B cell (primary cell): ENCODE measurements around the gene GMPPB. TPM values are rescaled to one million over a fixed set of nuclear protein-coding genes. Genes with fewer than 3 reads are reported as not detected.

ENCODE experiments used
- ATAC-seq: fragments of 200-7000 bp; cut with Tn5 transposase; one replicate; pipeline ENCODE4 v1.10.0; 2021; ENCODE audit warnings: low read depth, mild to moderate bottlenecking, moderate number of reproducible peaks, moderate library complexity
- CTCF ChIA-PET: fragments of 350-600 bp; sonication (Branson Sonifier 250); formaldehyde crosslinking; loops from one replicate; lab custom pipeline; 2021; ENCODE audit warnings: antibody characterized with exemption, inconsistent platforms; lab: Charles Lee
- POLR2A ChIA-PET: fragments of 350-600 bp; sonication (Branson Sonifier 250); formaldehyde crosslinking; loops from one replicate; lab custom pipeline; 2021; ENCODE audit warnings: antibody characterized with exemption; lab: Charles Lee
- DNase-seq: peaks from one replicate; pipeline ENCODE4 v3.0.0; 2013
- H2AFZ ChIP-seq: 2 replicates; pipeline ENCODE4 v1.6.1; 2012; ENCODE audit warnings: mild to moderate bottlenecking, low read depth, low read length; ENCODE audit not compliant: insufficient read depth, poor library complexity, severe bottlenecking
- H3K27ac ChIP-seq, 2 donors: 1 replicate in 1 of 2; 2 replicates in 1 of 2; pipeline ENCODE4 v1.5.1; 2012 to 2013; ENCODE audit warnings: low read length in 2 of 2, mild to moderate bottlenecking in 2 of 2, moderate library complexity in 1 of 2
- H3K27me3 ChIP-seq, 4 experiments: fragments of 200-600 bp in 1 of 4; sonication (generic) in 1 of 4; replicated peaks in 1 of 4; 1 replicate in 2 of 4; 2 replicates in 2 of 4; pipeline versions ENCODE4 v1.6.1 to v1.7.0; 2013 to 2016; ENCODE audit warnings: low read length in 3 of 4, mild to moderate bottlenecking in 2 of 4, mixed read lengths in 1 of 4, moderate library complexity in 1 of 4; ENCODE audit not compliant: insufficient read depth in 4 of 4, control insufficient read depth in 3 of 4; ENCODE audit errors: control extremely low read depth in 1 of 4
- H3K36me3 ChIP-seq, 2 experiments: replicated peaks in 1 of 2; 1 replicate in 1 of 2; 2 replicates in 1 of 2; pipeline versions ENCODE4 v1.6.1 to v1.7.1; 2013; ENCODE audit warnings: low read length in 1 of 2; ENCODE audit not compliant: insufficient read depth in 2 of 2, control insufficient read depth in 1 of 2; ENCODE audit errors: control extremely low read depth in 1 of 2, extremely low read depth in 1 of 2
- H3K4me1 ChIP-seq, 2 donors: fragments of 200-600 bp in 1 of 2; sonication (generic) in 1 of 2; 1 replicate in 1 of 2; 2 replicates in 1 of 2; pipeline versions ENCODE4 v1.5.1 to v1.6.1; 2013 to 2017; ENCODE audit warnings: low read length in 2 of 2; ENCODE audit not compliant: control insufficient read depth in 2 of 2, insufficient read depth in 2 of 2
- H3K4me2 ChIP-seq: replicated peaks from 2 replicates; pipeline ENCODE3; 2012; ENCODE audit warnings: mild to moderate bottlenecking, low read depth, low read length; ENCODE audit not compliant: poor library complexity, severe bottlenecking
- H3K4me3 ChIP-seq, 5 experiments: fragments of 200-600 bp in 1 of 5; sonication (generic) in 1 of 5; 1 replicate in 3 of 5; 2 replicates in 2 of 5; pipeline versions ENCODE4 v1.5.1 to v1.7.0; 2011 to 2016; ENCODE audit warnings: low read length in 4 of 5, mild to moderate bottlenecking in 4 of 5, low read depth in 2 of 5, control low read depth in 1 of 5, moderate library complexity in 1 of 5; ENCODE audit not compliant: insufficient read depth in 1 of 5; ENCODE audit errors: control extremely low read depth in 1 of 5, extremely low read depth in 1 of 5
- H3K79me2 ChIP-seq: fragments of 200-600 bp; sonication (generic); one replicate; pipeline ENCODE4 v1.6.0; 2016; ENCODE audit warnings: low read length; ENCODE audit not compliant: control insufficient read depth, insufficient read depth
- H3K9ac ChIP-seq: fragments of 200-600 bp; sonication (generic); 2 replicates; pipeline ENCODE4 v1.6.1; 2017; ENCODE audit warnings: mild to moderate bottlenecking, low read length, moderate library complexity
- H3K9me3 ChIP-seq, 3 donors: one replicate each; pipeline versions ENCODE4 v1.6.1 to v1.7.1; 2013; ENCODE audit warnings: low read length in 2 of 3; ENCODE audit not compliant: control insufficient read depth in 2 of 3, insufficient read depth in 1 of 3; ENCODE audit errors: control extremely low read depth in 1 of 3
- H4K20me1 ChIP-seq: 2 replicates; pipeline ENCODE4 v1.6.0; 2012; ENCODE audit warnings: mild to moderate bottlenecking, low read length; ENCODE audit not compliant: insufficient read depth, control insufficient read depth, poor library complexity, severe bottlenecking
- H3K27ac Mint-ChIP-seq: one replicate; pipeline ENCODE4 v1.8.0; 2021; ENCODE audit warnings: mixed read lengths
- H3K27me3 Mint-ChIP-seq: one replicate; pipeline ENCODE4 v1.8.0; 2021; ENCODE audit warnings: mixed read lengths
- H3K4me1 Mint-ChIP-seq: one replicate; pipeline ENCODE4 v1.8.0; 2021; ENCODE audit warnings: mixed read lengths
- H3K4me3 Mint-ChIP-seq: one replicate; pipeline ENCODE4 v1.8.0; 2021; ENCODE audit warnings: mixed read lengths
- H3K9me3 Mint-ChIP-seq: one replicate; pipeline ENCODE4 v1.8.0; 2022; ENCODE audit warnings: mixed read lengths; ENCODE audit not compliant: insufficient read depth
- CTCF ChIP-seq: fragments of 200-600 bp; IDR thresholded peaks from one replicate; pipeline ENCODE4 v1.8.0; 2022; ENCODE audit warnings: antibody characterized with exemption, mild to moderate bottlenecking
- EZH2 ChIP-seq: IDR thresholded peaks from 2 replicates; pipeline ENCODE4 v1.6.1; 2012; ENCODE audit warnings: borderline replicate concordance, low read depth, mild to moderate bottlenecking, moderate library complexity, low read length; ENCODE audit not compliant: insufficient read depth, poor library complexity, severe bottlenecking
- WGBS: methylation state at CpG from one replicate; pipeline ENCODE4 v1.1.5; 2013; ENCODE audit warnings: missing lambda C conversion rate; ENCODE audit not compliant: insufficient coverage; 5-methylcytosine and 5-hydroxymethylcytosine counted together
- intact Hi-C: fragments of 100-400 bp; cut with micrococcal nuclease; formaldehyde crosslinking; loops from one replicate; pipeline ENCODE4 v1.10.0; 2022
- polyA plus RNA-seq: library from polyadenylated mRNA; depleted of rRNA; stranded (reverse); fragments of >200 nt; gene quantifications from 2 replicates; pipeline ENCODE4 v1.2.3, GENCODE V29; 2012
- total RNA-seq, 2 donors: library from RNA; stranded (reverse); fragments of 120-200 nt in 1 of 2; gene quantifications; 1 replicate in 1 of 2; 2 replicates in 1 of 2; pipeline versions ENCODE4 v1.2.3 to v1.2.4, GENCODE V29; 2013 to 2022

GMPPB gene
- total and polyA plus RNA-seq, 2 donors (not counting 1 experiment from before 2014, with no cell fraction given), result 31.4 to 32.5 TPM

- ATAC-seq (no peak), DNase-seq (no peak)
- Histone ChIP-seq H2AFZ (no peak overlapping the region), H3K4me1 (peaks cover 0 to 4% of the 10 kb centered on the region in 2 donors), H4K20me1 (peaks cover 34% of the 10 kb centered on the region), H3K36me3 (peaks cover 0 to 68% of the 10 kb centered on the region in 2 experiments), H3K27ac (no peak overlapping the region), H3K79me2 (peaks cover 3% of the 10 kb centered on the region), H3K4me3 (no peak overlapping the region), H3K9me3 (no peaks in the 10 kb centered on the region), H3K9ac (no peak overlapping the region), H3K27me3 (peaks cover 0 to under 1% (median 0%) of the 10 kb centered on the region in 4 experiments), H3K4me2 (no peak overlapping the region)
- 100% methylated on average over 1 of the region's 2 CpGs for WGBS
- Mint-ChIP-seq H3K4me1 (peaks cover 4% of the 10 kb centered on the region), H3K27me3 (no peaks in the 10 kb centered on the region), H3K9me3 (no peaks in the 10 kb centered on the region), H3K27ac (no peak overlapping the region), H3K4me3 (no peak overlapping the region)
- POLR2A ChIA-PET, result no interaction called here
- CTCF ChIA-PET, result interaction anchor here (2.0 kb wide), 1 partner anchor 142 kb away, joined by 5 read pairs; no protein-coding TSS in a partner anchor
- TF ChIP-seq EZH2 (no peak), CTCF (no peak)
- intact Hi-C loops, result no loop called here
Measured at GRCh38 chr3:49681232-49681522, 42.6 kb downstream of the GMPPB start.

- peaks cover 0 to 73% of the 10 kb centered on the region in 2 experiments for H3K36me3 ChIP-seq
- intact Hi-C loops, result no loop called here
- H3K4me1 Mint-ChIP-seq, result peaks cover 5% of the 10 kb centered on the region
- H3K9ac ChIP-seq, result no peak overlapping the region
- no peak overlapping the region for H3K27ac ChIP-seq
- no peak overlapping the region for H3K4me2 ChIP-seq
- no peaks in the 10 kb centered on the region for H3K27me3 Mint-ChIP-seq
- H3K4me1 ChIP-seq, result no peaks in the 10 kb centered on the region
- H3K79me2 ChIP-seq, result peaks cover 6% of the 10 kb centered on the region
- ATAC-seq (no peak), DNase-seq (no peak)
- no peak overlapping the region for H2AFZ ChIP-seq
- H3K9me3 Mint-ChIP-seq, result no peaks in the 10 kb centered on the region
- no peak for TF ChIP-seq EZH2
- no peaks in the 10 kb centered on the region for H3K27me3 ChIP-seq
- no peak overlapping the region for H3K27ac Mint-ChIP-seq
- CTCF ChIA-PET, result interaction anchor here (2.0 kb wide), 1 partner anchor 141 kb away, joined by 5 read pairs; no protein-coding TSS in a partner anchor
- peaks cover 34% of the 10 kb centered on the region for H4K20me1 ChIP-seq
- no peak overlapping the region for H3K4me3 Mint-ChIP-seq
- no peak overlapping the region for H3K4me3 ChIP-seq
- H3K9me3 ChIP-seq, result no peaks in the 10 kb centered on the region
- POLR2A ChIA-PET, result no interaction called here
- WGBS, result 100% methylated on average over 3 of the region's 7 CpGs
Measured at GRCh38 chr3:49680493-49681231, 43.1 kb downstream of the GMPPB start.
